Activated T-cell treated with anti-CD3 and anti-CD28 coated beads, Interleukin-2, amount 50 U/mL, for 1 hour (primary cell): ENCODE results near the gene INO80D.

ENCODE experiments used
- DNase-seq: peaks from one replicate; pipeline ENCODE4 v3.0.0-alpha.2; 2020

The INO80D gene

GRCh38 chr2:205975082-205975949 is 110.7 kb downstream of the INO80D start:
- no peak for DNase-seq

GRCh38 chr2:205972113-205972512 is 113.9 kb downstream of the INO80D start:
- no peak for DNase-seq

DNA sequence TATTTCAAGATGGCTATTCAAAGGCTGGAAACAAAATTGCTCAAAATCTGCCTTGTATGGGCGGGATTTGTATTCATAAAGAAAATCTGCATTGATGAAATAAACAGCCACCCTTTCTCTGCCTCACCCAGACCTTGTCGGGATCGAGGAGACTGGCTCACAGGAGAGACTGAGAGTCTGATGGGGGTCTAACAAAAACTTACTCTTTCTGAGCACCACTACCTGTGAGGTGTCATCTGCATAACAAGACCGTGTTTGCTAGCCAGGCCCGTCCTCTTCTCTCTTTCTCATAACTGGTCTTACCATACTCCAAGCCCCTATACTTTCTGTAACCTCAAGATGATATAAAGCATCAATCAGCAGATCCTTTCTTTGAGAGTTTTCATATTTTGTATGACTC is 115.6 kb downstream of the INO80D start:
- no peak for DNase-seq

DNA sequence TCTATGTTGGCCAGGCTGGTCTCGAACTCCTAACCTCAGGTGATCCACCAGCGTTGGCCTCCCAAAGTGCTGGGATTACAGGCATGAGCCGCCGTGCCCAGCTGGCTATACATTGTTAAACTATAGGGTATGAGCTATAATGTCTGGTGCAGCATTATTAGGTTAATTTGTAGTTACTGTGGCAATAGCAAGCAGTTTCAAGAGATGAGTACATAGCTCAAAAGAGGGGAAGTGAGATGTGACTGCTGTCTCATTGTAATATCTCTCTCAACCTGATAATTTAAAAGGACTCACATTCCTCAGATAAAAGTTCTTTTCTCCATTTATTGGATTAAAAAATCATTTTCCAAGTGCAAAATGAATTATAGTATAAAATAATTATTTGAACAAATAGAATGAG is 116.4 kb downstream of the INO80D start:
- no peak for DNase-seq

- DNase-seq, result no peak
Observed at GRCh38 chr2:205967391-205968075, 118.4 kb downstream of the INO80D start.

DNA sequence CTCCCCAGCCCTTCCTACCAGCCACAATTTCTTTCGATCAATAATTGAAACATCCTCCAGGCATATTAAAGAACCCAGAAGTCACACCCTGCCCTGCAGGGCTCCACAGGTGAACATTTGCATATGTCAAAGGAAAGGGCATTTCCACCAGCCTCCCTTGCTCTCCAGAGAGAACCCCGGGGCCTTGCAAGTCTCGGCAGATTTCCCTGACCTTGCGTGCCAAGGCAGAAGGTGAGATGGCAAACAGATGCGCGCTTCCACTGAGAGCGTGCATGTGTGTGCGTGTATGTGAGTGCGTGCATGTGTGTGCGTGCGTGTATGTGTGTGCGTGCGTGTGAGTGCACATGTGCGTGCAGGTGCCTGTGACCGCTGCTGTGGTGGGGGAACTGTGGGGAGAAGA is 120.3 kb downstream of the INO80D start:
- no peak for DNase-seq

- no peak for DNase-seq
Observed at GRCh38 chr2:205964111-205964761, 121.7 kb downstream of the INO80D start.

DNA sequence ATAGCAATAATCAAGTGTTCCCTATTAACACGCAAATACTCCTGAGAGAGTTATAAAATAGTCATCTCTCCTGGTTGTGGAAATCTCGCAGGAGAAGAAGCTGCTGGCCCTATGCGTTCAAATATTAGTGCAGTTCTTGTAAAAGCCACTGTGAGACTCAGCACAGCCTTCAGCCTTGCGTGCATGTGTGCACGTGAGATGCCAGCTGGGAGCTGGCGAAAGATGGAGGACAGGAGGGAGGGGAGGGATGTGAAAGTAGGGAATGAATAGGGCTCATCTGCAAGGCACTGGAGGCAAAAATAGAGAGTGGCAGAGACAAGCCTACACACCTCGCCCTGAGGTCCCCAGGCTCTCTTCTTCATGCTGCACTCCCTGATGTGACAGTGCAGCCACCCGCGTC is 126.5 kb downstream of the INO80D start:
- DNase-seq, result no peak

GRCh38 chr2:205957452-205958154 is 128.4 kb downstream of the INO80D start:
- DNase-seq, result no peak

DNA sequence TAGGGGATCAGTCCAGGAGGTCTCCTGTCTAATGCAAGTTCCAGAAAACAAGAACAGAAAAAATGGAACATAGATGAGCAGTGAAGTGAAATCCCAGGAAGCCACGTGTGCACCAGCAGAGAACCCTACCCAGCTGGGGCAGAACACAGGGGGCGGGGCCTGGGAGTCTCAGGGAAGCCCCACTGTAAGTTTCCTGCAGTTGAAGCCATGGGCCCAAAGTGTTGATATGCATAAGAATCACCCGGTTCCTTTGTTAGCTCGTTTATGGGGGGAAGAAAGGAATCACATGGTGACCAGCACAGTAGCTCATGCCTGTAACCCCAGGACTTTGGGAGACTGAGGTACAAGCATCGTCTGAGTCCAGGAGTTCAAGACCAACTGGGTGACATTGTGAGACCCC is 131.3 kb downstream of the INO80D start:
- no peak for DNase-seq

- no peak for DNase-seq
Observed at GRCh38 chr2:205952282-205952681, 133.7 kb downstream of the INO80D start.

DNA sequence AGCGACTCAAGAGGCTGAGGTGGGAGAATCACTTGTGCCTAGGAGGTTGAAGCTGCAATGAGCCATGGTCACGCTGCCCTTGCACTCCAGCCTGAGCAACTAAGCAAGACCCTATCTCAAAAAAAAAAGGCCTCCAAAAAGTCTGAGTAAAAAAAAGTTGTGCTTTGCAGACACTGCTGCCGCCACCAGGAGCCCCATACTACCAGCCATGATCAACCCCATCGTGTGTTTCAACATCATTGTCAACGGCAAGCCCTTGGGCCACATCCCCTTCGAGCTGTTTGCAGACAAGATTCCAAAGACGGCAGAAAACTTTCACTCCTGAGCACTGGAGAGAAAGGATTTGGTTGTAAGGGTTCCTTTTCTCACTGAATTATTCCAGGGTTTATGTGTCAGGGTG is 137.1 kb downstream of the INO80D start:
- no peak for DNase-seq

DNA sequence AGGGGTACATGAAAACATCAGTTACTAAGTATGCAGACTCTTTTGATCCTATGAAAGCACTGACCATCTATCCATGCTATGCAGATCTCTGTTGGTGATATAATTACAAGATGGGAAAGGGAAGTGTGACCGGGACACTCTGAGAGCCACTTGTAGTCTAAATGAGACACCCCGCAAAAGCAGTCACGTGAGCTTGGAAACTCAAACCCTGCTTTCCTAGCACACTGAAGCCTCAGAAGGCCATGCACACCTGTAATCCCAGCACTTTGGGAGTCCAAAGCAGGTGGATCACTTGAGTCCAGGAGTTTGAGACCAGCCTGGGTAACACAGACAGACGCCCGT is 137.5 kb downstream of the INO80D start:
- no peak for DNase-seq

GRCh38 chr2:205947621-205948495 is 138.1 kb downstream of the INO80D start:
- peak; percentile 57 for DNase-seq

- DNase-seq, result no peak
Observed at GRCh38 chr2:205946226-205946625, 139.7 kb downstream of the INO80D start.
